ENCODE results near the gene ITGB6. TPM values are rescaled to one million over a fixed set of nuclear protein-coding genes. Genes with fewer than 3 reads are reported as not detected.
"Not testable (repeated sequence)": the region's sequence is repeated elsewhere in the genome, so short reads cannot be mapped to it uniquely, and the experiment has no call there.

The ITGB6 gene
- total RNA-seq, 2 donors from 2014 or later, result not detected

- DNase-seq (ENCODE audit: low spot score), result no peak
- intact Hi-C loops (cut with DNase I), result no loop called here
Observed at GRCh38 chr2:160201849-160202539, 1.9 kb upstream of the ITGB6 start.

GRCh38 chr2:160200921-160201320 lies 849 bp upstream of the ITGB6 start:
- intact Hi-C loops (cut with DNase I), result no loop called here
- DNase-seq (ENCODE audit: low spot score), result no peak

GRCh38 chr2:160199053-160199452 lies 1.0 kb downstream of the ITGB6 start:
- intact Hi-C loops (cut with DNase I), result no loop called here
- DNase-seq (ENCODE audit: low spot score), result no peak

- intact Hi-C loops (cut with DNase I), result no loop called here
- DNase-seq (ENCODE audit: low spot score), result no peak
Observed at GRCh38 chr2:160197587-160197986, 2.5 kb downstream of the ITGB6 start.

- intact Hi-C loops (cut with DNase I), result no loop called here
- DNase-seq (ENCODE audit: low spot score), result no peak
Observed at GRCh38 chr2:160194946-160195345, 5.1 kb downstream of the ITGB6 start.

- DNase-seq (ENCODE audit: low spot score), result no peak
- intact Hi-C loops (cut with DNase I), result no loop called here
Observed at GRCh38 chr2:160194351-160194750, 5.7 kb downstream of the ITGB6 start.

- intact Hi-C loops (cut with DNase I); DNase-seq (ENCODE audit: low spot score): not testable (repeated sequence)
Observed at GRCh38 chr2:160181146-160181836, 18.8 kb downstream of the ITGB6 start.

GRCh38 chr2:160180690-160181089 lies 19.4 kb downstream of the ITGB6 start:
- DNase-seq (ENCODE audit: low spot score); intact Hi-C loops (cut with DNase I): not testable (repeated sequence)

GRCh38 chr2:160180172-160180571 lies 19.9 kb downstream of the ITGB6 start:
- intact Hi-C loops (cut with DNase I), result no loop called here
- DNase-seq (ENCODE audit: low spot score), result no peak

GRCh38 chr2:160175169-160176134 lies 24.6 kb downstream of the ITGB6 start:
- intact Hi-C loops (cut with DNase I), result no loop called here
- DNase-seq (ENCODE audit: low spot score), result no peak

GRCh38 chr2:160174322-160174721 lies 25.8 kb downstream of the ITGB6 start:
- intact Hi-C loops (cut with DNase I), result no loop called here
- DNase-seq (ENCODE audit: low spot score), result no peak

GRCh38 chr2:160169988-160170387 lies 30.1 kb downstream of the ITGB6 start:
- intact Hi-C loops (cut with DNase I), result no loop called here
- DNase-seq (ENCODE audit: low spot score), result no peak

GRCh38 chr2:160169471-160169870 lies 30.6 kb downstream of the ITGB6 start:
- no peak for DNase-seq (ENCODE audit: low spot score)
- intact Hi-C loops (cut with DNase I), result no loop called here

GRCh38 chr2:160168878-160169277 lies 31.2 kb downstream of the ITGB6 start:
- intact Hi-C loops (cut with DNase I), result no loop called here
- DNase-seq (ENCODE audit: low spot score), result no peak

- intact Hi-C loops (cut with DNase I), result no loop called here
- no peak for DNase-seq (ENCODE audit: low spot score)
Observed at GRCh38 chr2:160167089-160167740, 32.9 kb downstream of the ITGB6 start.

GRCh38 chr2:160165996-160166395 lies 34.1 kb downstream of the ITGB6 start:
- DNase-seq (ENCODE audit: low spot score), result no peak
- intact Hi-C loops (cut with DNase I), result no loop called here

GRCh38 chr2:160165081-160165480 lies 35.0 kb downstream of the ITGB6 start:
- intact Hi-C loops (cut with DNase I), result no loop called here
- no peak for DNase-seq (ENCODE audit: low spot score)

GRCh38 chr2:160157861-160158829 lies 41.9 kb downstream of the ITGB6 start:
- intact Hi-C loops (cut with DNase I), result loop anchor here in 1 of 2 donors (10.0 kb wide), 1 partner anchor 1357 kb away; no protein-coding TSS in a partner anchor
- no peak for DNase-seq (ENCODE audit: low spot score)
